Renal cortical epithelial cell (primary cell): ENCODE measurements around the gene NR4A2. TPM values are rescaled to one million over a fixed set of nuclear protein-coding genes. Genes with fewer than 3 reads are reported as not detected.

Experiments
- DNase-seq: peaks from one replicate; pipeline ENCODE4 v3.0.0-alpha.2; 2011; ENCODE audit warnings: low read depth
- total RNA-seq: library from RNA; depleted of rRNA; stranded (reverse); fragments of >200 nt; gene quantifications from 2 replicates; pipeline ENCODE4 v1.2.3, GENCODE V29; 2014

The NR4A2 gene
- total RNA-seq, 1 donor from 2014 or later = 0.15 TPM

DNA sequence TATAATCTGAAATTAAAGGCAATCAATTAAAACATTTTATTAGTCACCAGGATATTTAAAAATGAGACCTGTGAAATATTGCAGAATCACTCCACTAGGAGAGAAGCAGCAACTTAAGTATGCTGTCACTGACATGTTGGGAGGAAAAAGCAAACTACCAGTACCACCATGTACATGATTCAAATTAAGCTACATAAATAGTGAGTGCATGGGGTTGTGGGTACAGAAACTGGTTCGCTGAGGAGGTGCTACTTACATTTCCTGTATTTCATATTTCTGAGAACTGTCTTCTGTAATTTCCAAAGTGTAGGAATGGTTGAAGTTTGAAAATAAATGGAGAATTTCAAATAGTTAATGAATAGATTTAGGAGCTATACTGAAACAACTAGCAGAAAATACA, 7.9 kb upstream of the NR4A2 start:
- DNase-seq = no peak

DNA sequence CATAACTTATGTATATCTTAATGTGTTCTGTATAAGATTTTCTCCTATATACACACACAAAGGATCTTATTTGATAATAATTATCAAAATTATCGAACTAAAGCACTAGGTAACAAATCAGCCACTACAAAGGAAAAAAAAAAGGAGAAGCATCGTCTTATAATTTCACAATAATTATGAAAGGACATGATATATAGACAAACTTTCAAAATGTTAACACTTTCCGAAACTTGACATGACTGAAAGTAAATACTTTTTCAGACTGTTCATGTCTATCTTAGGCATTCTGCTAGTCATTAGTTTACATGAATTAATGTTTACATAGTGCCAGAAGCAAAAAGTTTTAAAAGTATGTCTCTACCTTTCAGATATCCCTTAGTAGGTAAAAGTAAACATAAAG, 7.3 kb upstream of the NR4A2 start:
- no peak for DNase-seq

DNA sequence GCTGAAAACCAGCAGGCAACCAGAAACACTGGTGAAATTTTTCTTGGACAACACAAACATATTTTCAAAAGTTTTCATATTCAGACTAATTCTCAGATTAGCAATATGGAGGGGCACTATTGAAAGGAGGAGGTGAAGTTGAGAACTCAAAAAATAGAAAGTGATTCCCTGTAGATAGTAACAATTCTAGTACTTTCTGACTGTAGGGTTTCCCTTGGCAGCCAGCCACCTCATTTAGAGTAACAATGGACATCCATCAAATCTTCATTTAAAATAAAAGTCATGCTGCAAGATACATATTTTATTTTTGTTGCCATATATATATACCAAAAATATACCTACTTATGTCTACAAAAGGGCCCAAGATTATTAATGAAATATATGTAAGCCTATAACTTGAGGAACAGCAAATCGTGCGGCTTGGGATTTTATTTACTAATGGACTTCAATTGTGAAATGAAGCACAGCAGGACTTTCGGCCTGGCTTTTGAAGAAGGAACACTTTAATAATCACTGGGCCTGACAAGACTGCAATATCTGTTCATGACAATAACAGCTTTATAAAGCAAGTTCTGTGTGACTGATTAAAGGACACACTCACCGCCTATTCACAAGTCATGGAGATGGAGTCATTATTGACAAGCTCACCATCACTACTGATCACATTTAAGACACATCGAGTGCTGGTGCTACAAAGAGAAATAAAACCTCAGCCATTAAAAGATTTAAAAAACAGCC, 6.8 kb upstream of the NR4A2 start:
- no peak for DNase-seq

DNA sequence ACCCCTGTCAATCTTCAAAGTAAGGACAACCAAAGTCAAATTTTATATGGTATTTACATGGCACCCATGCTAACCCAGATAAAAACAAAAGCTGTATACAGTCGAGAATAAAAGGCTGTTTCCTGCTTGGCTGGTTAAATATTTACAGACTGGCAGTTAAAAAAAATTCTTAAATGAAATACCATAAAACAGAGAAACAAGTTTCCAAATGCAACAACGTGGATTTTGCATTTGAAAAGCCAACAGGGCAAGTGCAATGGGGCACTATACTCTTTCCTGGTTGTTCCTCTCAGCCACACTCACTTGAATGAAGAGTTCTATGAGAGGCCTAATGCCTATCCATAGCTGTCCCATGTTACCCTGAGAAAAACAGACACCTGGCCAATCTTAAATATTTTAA, 6.1 kb upstream of the NR4A2 start:
- peak; percentile 63 for DNase-seq

DNA sequence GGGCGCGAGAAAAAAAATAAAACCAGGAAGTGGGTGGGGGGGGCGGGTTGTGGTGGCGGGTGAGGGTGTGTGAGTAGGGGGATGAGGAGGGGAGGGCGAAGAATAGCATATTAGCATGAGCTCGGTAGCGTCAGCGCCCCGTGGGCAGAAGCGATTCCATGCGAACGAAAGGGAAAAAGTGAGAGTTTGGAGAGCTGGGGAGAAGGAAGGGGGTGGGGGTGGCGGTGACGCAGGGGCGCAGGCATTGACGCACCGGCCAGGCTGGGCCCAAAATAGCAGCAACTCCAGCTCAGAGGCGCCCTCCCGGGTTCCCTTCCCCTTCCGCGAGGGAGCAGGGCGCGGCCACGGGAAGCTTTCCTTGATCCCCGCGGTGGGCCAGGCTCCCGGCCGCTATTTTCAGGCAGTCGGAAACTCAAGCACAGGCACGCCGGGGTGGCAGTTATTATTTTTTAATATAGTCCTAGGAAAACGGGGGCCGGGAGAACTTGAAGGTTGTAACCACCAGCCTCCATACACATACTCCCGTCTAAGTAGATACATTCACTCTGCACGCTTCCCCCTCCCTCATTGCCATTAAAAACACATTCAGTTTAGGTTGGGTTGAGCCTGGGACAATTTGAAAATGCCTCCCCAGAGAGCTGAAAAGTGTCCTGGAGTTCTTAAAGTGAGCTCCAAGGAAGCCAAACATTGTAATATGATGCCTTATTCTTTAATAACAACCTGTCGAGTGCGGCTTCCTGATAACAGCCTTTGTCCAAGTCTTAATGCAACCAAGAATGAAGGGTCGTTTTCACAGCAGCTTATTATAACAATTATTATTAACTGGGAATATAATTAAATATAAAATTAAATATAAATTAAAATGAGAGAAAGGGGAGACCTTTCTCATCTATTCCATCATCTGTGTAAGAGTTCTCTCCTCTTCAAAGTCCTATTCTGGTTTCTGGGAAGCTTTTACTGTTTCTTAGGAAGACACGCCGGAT, 2.3 kb upstream of the NR4A2 start:
- DNase-seq = peak; percentile 63

DNA sequence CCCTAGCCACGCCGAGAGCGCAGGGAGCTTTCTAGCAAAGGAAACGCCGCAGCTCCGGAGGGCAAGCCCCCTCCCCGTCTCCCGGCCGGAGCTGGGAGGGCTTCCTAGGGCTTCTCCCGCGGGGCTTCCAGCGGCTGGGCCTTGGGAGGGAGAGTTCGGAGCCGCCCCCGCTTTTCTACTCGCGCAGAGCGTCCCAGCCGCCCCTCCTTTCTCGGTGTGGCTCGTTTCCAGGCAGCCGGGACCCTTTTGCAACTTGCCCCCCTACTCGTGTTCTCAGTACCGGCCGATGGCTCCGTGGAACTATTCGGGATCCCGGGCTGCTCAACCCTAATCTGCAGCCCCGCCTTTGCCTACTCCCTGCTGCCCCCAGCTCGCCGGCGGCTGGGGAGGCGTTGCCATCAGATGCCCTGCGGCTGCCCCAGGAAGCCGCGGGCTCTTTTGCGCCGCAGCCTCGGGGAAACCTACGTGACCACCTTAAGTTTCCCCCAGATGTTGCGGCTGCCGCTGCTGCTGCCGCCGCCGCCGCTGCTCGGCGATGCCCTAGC, 1.5 kb upstream of the NR4A2 start:
- DNase-seq = no peak

DNA sequence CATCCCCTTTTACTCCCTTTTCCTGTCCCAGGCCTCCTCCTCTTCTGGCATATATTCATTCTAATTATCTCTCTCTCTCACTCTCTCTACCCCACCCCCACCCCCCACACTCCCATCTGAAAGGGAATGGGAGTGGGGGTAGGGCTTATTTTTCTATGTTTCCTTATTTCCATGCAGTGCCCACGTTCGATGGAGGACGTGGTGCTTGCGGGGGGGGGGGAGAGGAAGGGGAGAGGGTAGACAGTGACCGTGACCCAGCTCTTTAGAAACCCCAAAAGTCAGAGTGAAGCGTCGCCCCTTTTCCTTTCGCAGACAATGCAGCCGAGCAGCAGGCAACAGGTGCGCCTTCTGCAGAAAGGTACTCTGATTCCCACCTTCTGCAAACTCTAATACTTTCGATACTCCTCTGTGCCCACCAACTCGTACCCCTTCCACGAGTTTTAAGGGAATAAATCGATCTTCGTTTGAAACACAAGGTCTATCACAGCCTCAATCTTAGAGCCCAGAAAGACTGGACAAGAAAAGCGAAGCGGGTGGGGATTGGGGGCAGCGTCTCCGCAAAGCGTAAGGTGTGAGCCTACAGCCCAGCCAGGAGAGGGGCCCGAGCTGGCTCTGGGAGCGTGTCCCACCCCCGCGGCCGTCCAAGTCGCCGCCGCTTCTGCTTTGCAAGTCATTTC, 891 bp upstream of the NR4A2 start:
- DNase-seq = no peak

DNA sequence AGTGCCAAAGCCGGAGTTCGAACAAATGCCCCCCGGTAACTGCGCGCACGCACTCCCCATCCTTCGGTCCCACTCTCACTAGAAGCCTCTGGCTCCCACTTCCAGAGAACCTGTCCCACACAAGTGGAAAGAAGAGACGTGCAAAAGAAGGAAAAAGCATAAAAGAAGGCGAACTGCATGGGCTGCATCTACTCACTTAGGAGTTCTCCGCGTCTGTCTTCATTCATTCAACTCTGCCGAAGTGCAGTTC, 312 bp downstream of the NR4A2 start:
- DNase-seq = no peak

DNA sequence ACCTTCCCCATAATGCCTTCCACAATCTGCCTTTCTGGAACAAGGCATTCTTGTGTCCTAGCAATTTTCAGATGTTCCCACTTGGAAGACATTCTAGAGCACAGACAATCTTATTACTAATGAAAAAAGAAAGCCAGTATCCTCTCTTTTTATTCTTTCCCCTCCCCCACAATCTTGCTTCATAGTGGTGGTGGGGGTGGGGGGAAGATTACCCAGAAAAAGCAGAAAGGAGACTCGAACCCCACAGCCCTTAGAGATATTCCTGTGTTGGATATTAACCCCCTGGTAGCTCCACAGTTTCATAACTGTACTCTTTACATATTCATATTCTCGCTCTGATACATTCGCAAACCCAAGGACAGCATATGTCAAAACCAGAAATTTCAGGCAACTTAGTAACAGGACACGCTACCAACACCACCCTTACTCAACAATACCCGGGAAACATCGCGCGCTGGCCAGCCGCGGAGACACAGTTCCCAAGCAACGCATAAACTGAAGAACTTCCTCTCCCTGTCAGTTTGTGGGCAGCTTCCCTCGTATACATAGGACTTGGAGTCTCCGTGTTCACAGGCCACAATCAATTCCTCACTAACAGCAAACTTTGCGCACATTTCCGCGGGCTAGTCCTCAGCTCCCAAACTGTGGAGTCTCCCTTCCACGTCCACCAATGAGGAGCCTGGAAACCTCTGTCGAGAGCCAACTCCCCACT, 793 bp downstream of the NR4A2 start:
- peak; percentile 59 for DNase-seq

DNA sequence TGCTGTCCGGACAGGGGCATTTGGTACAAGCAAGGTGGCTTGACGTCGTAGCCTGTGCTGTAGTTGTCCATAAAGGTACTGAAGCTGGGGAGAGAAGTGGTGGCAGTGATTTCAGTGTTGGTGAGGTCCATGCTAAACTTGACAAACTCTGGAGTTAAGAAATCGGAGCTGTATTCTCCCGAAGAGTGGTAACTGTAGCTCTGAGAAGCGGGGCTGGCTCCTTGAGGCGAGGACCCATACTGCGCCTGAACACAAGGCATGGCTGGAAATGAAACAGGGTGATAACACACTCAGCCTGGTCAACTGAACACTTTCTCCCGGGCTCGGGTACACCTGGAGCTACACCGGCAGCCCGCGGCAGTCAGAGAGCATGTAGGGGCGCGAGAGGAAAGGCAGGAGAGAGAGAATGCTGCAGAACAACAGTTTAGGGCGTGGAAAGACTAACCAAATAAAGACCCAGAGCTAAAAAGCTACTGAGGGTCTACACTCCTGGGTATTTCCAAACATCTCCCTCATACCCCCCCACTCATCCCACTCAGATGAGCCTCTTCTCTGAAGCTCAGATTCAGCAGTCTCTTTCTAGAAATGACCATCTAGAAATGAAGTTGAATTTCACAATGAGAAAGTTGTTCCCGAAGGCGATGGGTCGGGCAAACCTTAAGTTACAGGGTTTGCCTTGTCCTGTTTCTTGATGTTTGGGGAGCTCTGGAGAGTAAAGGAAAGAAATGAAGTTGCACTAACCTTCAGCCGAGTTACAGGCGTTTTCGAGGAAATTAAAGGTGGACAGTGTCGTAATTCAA, 2.4 kb downstream of the NR4A2 start:
- no peak for DNase-seq

DNA sequence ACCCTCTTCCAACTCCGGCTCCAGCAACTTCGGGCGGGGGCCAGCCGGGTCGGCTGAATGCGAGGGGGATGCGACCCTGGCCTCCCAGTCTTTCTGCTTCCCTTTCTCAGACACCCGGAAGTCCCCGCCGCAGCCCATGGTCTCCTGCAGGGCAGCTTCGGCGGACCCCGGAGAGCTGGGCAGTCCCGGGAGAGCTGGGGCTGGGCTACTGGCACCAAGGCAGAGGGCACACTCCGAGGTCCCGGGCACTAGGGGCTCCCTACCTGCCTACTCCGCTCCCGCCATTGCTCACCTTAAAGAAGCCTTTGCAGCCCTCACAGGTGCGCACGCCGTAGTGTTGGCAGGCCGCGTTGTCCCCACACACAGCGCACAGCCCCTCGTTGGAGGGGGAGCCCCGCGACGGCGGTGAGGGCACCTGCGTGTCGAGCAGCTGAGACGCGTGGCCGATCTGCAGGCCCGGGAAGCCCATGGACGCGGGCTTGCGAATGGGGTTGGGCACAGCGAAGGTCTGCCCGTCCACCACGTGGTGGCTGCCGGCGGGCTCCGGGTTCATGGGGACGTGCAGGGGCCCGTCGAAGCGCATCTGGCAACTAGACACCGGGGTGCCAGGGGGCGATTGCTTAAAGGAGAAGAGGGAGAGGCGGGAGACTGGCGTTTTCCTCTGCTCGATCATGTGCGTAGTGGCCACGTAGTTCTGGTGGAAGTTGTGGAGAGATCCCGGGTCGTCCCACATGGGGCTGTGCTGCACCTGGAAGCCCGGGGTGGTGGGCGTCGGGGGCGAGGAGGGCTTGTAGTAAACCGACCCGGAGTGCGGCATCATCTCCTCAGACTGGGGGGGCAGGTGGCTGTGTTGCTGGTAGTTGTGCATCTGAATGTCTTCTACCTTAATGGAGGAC, 3.2 kb downstream of the NR4A2 start:
- no peak for DNase-seq

DNA sequence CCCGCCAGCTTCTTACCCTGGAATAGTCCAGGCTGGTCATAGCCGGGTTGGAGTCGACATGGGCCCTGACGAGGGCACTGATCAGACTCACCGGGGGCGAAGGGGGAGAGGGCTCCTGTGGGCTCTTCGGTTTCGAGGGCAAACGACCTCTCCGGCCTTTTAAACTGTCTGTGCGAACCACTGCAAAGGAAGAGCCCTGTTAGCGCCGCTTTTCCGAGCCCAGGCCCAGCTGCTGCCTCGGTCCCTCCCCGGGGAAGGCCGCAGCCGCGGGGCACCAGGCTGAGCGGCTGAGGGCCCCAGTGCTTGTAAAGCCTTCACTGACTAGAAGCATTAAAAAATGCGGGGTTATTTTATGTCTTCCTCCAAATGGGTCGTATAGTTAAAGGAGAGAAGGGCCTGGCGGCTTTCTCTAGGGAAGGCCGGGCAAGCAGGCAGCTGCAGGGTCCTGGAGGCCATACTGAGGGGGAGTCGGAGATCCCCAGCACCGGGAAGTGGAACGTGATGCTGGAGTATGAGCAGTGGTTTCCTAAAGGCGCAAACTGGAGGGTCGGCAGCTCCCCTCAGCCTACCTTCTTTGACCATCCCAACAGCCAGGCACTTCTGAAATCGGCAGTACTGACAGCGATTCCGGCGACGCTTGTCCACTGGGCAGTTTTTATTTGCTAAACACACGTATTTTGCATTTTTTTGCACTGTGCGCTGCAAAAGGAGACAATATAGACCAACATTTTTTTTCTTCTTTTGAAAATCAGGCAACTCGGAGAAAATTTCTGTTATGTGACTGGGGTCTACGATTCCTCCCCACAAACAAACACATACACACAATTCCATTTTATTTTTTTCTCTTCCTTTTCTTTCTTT, 4.5 kb downstream of the NR4A2 start:
- DNase-seq = no peak

DNA sequence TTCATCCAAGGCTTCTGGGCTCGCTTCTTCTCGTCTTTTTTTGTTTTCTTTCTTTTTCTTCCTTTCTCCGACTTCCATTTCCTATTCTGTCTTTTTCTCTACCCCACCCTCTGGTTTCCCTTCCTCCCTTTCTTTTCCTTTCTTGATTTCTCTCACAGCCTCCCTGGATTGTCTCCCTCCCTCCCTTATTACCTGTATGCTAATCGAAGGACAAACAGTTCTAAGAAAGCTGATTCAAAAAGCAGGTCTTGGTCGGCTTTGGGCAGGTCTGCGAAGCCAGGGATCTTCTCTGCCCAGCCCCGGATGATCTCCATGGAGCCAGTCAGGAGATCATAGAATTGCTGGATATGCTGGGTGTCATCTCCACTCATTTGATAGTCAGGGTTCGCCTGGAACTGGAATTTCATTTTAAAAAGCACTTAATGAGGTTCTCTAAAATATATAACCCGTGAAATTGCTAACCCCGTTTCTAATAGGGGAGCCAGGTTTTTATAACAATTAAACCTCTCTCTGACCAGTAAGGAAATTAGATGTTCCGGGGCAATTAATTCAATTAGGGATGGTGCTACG, 5.9 kb downstream of the NR4A2 start:
- DNase-seq = no peak

DNA sequence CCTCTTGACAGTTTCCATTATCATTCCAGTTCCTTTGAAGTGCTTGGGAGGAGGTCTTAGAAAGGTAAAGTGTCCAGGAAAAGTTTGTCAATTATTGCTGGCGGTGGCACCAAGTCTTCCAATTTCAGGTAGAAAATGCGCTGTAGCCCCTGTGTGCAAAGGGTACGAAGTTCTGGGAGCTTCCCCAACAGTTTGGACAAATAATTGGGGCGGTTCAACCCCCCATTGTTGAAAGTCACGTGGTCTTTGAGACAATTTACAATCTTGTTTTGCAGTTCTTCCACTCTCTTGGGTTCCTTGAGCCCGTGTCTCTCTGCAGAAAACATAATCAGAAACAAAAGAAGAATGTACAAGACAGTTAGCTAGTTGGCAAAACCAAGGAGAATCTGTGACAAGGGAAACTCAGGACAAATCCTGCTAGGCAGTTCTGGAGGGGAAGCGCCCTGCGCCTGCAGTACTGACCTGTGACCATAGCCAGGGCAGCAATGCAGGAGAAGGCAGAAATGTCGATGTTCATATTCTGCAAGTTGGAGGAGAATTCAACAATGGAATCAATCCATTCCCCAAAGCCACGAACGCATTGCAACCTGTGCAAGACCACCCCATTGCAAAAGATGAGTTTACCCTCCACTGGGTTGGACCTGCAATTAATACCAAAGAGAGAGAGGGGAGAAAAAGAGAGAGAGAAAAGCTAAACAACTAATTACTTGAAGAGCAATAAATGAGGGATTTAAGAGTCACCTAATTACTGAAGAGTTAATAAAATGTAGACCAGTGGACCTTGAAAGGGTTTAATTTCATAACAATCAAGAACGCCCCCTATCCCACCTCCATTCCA, 6.6 kb downstream of the NR4A2 start:
- no peak for DNase-seq

DNA sequence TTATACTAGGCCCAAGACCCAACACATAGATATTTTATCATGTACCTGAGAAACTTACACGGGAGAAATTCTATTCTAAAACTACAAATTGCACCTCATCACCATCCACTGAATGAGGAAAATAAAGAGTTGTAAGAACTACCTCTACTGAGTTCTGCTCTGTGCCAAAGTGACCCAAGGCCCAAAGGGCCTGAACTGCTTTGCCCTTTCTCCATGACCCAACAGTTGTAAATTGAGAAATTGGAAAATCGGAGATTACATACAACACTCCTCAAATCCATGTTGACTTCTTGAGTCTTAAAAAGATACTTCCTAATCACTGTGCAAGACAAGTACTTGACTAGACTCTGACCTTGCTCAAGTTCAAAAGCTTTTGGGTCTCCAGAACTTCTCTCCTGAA, 8.8 kb downstream of the NR4A2 start:
- no peak for DNase-seq

DNA sequence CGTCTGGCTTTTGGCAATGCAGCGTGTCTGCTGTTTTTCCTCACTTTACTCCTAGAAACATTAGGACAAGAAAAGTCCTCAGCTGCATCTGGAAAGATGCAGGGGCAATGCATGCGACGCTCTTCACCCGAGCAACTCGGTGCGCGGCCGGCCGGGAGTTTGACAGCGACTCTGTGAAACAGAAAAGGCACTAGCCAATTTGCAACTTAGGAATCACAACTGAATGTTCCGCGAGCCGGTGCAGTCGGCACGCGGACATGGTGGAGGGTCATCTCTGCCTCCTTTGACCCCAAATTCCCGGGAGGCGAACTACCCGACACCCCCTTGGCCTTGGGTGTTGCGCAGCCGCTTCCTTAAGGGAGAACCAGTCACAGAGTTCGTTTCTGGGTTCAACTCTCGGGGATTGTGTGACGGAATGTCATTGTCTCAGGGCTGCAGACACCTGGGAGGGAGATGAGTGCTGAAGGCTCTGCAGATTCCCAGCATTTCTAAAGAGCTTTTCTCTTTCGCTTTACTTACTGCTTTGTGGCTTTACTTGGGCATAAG, 9.8 kb downstream of the NR4A2 start:
- DNase-seq = no peak

DNA sequence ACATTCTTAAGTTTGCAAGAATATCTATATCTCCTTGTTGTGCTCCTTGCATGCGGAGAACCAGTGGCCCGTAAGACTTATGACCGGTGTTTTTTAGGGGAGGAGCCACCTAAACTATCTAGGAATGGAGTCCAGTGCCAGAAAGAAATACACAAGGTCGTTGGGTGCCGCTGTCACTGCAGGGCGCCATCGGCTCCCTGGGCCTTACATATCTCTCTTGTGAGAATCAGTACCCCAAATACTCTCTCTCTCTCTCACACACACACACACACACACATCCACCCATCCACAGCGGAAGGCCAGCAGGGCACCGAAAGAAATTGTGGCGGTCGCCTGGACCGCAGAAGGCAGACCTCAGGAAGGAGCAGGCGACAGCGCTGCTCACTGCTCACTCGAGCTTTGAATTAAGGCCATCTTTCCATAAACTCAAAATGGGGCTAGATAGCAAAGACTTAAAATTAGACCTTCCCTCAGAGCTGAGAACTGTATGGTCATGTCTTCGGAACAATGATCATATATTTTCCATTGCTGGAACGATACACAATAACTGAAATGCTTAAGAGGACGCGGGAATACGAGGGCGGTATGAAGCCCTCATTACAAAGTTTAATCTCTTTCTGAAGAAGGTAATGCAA, 10.4 kb downstream of the NR4A2 start:
- no peak for DNase-seq
